GM20000 (cell line): Measurements from ENCODE around the gene TMEM250.

ENCODE experiments used
- DNase-seq: peaks from one replicate; pipeline ENCODE4 v3.0.0; 2012; ENCODE audit warnings: low spot score
- TF ChIP-seq, protein P1 (sequence below): IDR thresholded peaks from 2 replicates; pipeline ENCODE4 v1.5.1; 2012; ENCODE audit warnings: mild to moderate bottlenecking, control low read depth; ENCODE audit errors: extremely low read depth, missing control alignments

The TMEM250 gene

DNA sequence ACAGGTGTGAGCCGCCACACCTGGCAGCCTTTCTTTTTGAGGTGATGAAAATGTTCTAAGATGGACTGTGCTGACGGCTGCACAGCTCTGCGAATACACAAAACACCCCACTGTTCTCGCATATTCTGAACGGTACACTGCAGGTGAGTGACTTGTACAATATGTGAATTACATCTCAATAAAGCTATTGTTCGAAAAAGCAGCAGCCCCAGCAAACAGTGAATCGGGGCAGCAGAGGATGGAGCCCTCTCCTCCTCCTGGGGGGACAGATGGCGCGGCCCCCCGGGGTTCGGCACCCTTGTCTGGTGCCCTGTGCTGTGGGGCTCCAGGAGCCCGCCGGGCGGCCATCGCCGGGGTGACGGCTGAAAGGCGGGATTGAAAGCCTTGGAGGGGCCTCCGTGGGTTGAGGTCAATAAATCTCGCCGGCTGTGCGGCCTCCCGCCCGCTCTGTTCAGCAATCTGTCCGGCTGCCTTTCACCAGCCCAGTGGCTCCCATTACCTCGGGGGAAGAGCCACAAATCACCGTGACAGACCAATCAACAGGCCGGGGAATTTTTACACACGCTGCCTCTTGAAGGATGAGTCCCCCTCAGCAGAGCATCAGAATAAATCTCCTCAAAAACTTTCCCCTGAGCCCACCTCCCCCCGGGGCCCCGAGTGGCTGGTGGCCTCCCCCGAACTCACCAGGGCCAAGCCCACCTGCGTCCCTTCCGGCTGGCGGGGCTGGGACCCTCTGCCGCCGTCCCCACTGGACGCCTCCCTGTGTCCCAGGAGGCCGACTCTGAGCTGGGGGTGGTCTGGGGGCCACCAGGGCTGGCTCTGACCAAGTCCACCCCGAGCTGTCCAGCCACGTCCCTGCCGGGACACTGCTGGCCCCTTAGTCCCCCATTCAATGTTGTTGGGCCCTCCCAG lies 37.8 kb upstream of the TMEM250 start:
- TF ChIP-seq, protein P1, sequence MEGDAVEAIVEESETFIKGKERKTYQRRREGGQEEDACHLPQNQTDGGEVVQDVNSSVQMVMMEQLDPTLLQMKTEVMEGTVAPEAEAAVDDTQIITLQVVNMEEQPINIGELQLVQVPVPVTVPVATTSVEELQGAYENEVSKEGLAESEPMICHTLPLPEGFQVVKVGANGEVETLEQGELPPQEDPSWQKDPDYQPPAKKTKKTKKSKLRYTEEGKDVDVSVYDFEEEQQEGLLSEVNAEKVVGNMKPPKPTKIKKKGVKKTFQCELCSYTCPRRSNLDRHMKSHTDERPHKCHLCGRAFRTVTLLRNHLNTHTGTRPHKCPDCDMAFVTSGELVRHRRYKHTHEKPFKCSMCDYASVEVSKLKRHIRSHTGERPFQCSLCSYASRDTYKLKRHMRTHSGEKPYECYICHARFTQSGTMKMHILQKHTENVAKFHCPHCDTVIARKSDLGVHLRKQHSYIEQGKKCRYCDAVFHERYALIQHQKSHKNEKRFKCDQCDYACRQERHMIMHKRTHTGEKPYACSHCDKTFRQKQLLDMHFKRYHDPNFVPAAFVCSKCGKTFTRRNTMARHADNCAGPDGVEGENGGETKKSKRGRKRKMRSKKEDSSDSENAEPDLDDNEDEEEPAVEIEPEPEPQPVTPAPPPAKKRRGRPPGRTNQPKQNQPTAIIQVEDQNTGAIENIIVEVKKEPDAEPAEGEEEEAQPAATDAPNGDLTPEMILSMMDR, result no peak
- no peak for DNase-seq

DNA sequence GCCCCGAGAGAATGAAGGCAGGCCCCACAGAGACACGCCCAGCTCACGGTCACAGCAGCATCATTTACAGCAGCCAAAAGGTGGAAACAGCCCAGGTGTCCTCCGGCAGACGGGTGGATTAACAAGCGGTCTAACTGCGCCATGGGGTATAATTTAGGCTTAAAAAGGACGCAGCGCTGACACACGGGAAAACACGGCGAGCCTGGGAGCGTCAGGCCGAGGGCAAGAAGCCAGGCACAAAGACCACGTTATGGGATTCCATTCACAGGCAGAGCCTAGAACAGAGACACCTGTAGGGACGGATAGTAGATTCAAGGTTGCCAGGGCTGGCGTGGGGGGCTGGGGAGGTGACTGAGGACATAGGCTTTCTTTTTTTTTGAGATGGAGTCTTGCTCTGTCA lies 36.9 kb upstream of the TMEM250 start:
- DNase-seq, result no peak
- TF ChIP-seq, protein P1, result no peak

DNA sequence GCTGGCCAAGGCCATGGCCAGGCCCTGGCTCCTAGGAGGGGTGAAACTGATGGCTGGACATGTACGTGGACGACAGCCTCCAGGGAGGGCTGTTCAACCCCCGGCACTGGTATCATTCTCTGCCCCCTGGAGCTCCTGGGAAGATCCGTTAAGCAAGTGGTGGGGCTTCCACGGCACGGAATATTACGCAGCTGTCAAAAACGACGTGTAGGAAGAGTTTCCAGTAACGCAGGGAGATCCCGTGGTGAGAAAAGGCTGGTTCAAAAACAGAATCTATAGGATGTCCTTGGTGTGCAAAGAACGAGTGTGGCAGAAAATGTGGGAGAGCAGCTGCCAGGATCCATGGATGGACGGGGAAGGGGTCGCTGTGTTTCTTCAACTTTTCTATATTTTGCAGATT lies 36.3 kb upstream of the TMEM250 start:
- TF ChIP-seq, protein P1, result no peak
- DNase-seq, result no peak

DNA sequence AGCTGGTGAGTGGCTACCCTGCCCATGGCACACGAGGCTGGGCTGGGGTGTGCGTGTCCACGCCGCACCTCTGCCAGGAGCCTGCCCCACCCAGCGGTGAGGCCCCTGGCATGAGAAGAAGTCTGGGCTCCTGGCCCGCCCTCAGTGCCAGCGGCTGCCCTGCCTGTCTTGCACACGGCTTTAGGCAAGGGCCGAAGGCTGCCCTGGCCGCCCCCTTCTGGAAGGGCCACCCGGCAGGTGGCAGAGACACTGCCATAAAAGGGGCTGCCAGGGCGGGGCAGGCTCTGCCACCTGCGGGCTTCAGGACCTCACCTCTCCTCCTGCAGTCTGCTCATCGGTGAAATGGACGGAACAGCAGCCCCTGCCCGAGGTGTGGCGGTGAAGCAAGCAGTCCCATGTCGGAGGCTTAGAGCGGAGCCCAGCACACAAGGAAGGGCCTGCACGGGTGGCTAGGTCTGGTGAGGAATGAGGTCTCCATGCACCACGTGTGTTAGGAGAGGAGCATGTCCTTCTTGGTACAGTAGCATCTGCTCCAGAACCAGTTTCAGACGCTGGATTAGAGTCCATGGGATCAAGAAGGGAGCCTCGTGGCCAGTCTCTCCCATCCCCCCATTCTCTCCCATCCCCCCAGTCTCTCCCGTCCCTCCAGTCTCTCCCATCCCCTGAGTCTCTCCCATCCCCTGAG lies 34.8 kb upstream of the TMEM250 start:
- TF ChIP-seq, protein P1, result no peak
- no peak for DNase-seq

DNA sequence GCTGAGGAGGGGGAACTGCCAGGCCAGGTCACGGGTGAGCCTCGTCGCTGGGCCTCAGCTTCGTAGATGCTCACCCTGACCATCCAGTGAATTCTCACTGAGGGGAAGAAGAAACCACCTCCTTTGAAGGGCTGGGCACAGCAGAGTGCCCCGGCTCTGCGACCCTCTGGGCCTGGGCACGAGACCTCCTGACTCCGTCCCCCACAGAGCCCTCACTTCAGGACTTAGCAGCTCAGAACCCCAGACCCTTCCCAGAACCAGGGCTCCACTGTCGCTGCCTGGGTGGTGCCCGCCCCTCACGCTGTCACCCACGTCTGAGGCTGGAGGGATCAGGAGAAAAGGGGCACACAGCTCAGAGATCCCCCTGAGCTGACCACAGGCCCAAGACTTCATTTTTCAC lies 34.3 kb upstream of the TMEM250 start:
- no peak for DNase-seq

DNA sequence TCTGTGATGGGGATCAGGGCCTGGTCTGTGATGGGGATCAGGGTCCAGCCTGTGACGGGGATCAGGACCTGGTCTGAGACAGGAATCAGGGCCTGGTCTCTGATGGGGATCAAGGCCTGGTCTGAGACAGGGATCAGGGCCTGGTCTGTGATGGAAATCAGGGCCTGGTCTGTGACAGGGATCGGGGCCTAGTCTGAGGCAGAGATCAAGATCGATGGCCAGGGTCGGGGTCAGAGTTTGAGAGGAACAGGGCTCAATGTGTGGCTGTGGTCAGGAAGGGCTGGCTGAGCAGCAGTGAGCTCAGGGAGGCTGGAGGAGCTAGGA lies 33.8 kb upstream of the TMEM250 start:
- DNase-seq, result no peak
- TF ChIP-seq, protein P1, result no peak

More for the DNA sequence above, 34.3 kb upstream of the TMEM250 start:
- TF ChIP-seq, protein P1, result no peak

DNA sequence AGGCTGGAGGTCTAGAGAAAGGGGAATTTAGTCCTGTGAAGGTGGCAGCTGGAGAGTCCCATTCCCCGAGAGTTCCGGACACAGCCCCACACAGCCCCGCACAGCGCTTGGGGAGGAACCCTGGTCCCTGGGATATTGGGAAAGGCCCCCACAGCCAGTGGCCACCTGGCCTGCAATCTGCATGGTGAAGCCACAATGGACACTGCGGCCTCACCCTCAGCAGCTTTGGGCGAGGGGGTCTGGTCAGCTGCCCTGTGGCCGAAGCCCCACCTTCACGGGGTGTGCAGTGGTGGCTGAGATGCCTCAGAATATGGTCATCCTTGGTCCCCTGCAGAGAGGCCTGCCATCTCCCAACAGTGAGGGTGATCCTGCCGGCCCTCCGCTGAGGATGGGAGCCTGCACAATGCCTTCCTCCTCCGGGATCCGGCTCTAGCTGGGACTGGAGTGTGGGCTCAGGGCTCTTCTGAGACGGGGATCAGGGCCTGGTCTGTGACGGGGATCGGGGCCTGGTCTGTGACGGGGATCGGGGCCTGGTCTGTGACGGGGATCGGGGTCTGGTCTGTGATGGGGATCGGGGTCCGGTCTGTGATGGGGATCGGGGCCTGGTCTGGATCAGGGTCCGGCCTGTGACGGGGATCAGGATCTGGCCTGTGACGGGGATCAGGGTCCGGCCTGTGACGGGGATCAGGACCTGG lies 33.3 kb upstream of the TMEM250 start:
- TF ChIP-seq, protein P1, result no peak
- DNase-seq, result no peak
